Stimulated activated CD4-positive, alpha-beta T cell treated with anti-CD3 and anti-CD28 coated beads, Interleukin-12 subunit alpha, Interleukin-12 subunit beta, amount 100 ng/mL, for 48 hours (primary cell): Measurements from ENCODE around the gene KLHDC4.

Experiments used
- DNase-seq, 3 donors: peaks; one replicate each; pipeline ENCODE4 v3.0.0-alpha.2; 2020; ENCODE audit warnings: low read depth in 2 of 3, low spot score in 1 of 3

Gene KLHDC4

GRCh38 chr16:87701505-87701921, 64.3 kb downstream of the KLHDC4 start:
- no peak for DNase-seq

GRCh38 chr16:87701078-87701460, 64.7 kb downstream of the KLHDC4 start:
- DNase-seq, result no peak

GRCh38 chr16:87700406-87701077, 65.2 kb downstream of the KLHDC4 start:
- no peak for DNase-seq

GRCh38 chr16:87698676-87699199, 67.0 kb downstream of the KLHDC4 start:
- no peak for DNase-seq

GRCh38 chr16:87698241-87698640, 67.5 kb downstream of the KLHDC4 start:
- no peak for DNase-seq

- no peak for DNase-seq
Measured at GRCh38 chr16:87697792-87698191, 68.0 kb downstream of the KLHDC4 start.

- DNase-seq, result no peak
Measured at GRCh38 chr16:87697256-87697655, 68.5 kb downstream of the KLHDC4 start.

GRCh38 chr16:87696726-87697125, 69.1 kb downstream of the KLHDC4 start:
- no peak for DNase-seq

GRCh38 chr16:87695534-87695933, 70.3 kb downstream of the KLHDC4 start:
- no peak for DNase-seq

GRCh38 chr16:87694441-87695125, 71.2 kb downstream of the KLHDC4 start:
- DNase-seq, result no peak

GRCh38 chr16:87693827-87694226, 72.0 kb downstream of the KLHDC4 start:
- DNase-seq, result no peak

- DNase-seq, result no peak
Measured at GRCh38 chr16:87692756-87693155, 73.0 kb downstream of the KLHDC4 start.

- no peak for DNase-seq
Measured at GRCh38 chr16:87692176-87692575, 73.6 kb downstream of the KLHDC4 start.

- no peak for DNase-seq
Measured at GRCh38 chr16:87691686-87692079, 74.1 kb downstream of the KLHDC4 start.

- no peak for DNase-seq
Measured at GRCh38 chr16:87690911-87691685, 74.7 kb downstream of the KLHDC4 start.

- DNase-seq, result no peak
Measured at GRCh38 chr16:87689956-87690465, 75.8 kb downstream of the KLHDC4 start.

- DNase-seq, result no peak
Measured at GRCh38 chr16:87688876-87689815, 76.6 kb downstream of the KLHDC4 start.

GRCh38 chr16:87687998-87688529, 77.7 kb downstream of the KLHDC4 start:
- no peak for DNase-seq

- DNase-seq, result no peak
Measured at GRCh38 chr16:87687126-87687910, 78.5 kb downstream of the KLHDC4 start.
